ENCODE measurements around the gene MCCC1.

Gene MCCC1

GRCh38 chr3:183050706-183051105 lies 48.6 kb downstream of the MCCC1 start:
- no peak for ATAC-seq
- no peak for TF ChIP-seq ZNF70 (CRISPR knock-in tag; IDR thresholded peaks at IDR 0.05)
- no peak for TF ChIP-seq TOX (CRISPR knock-in tag; IDR thresholded peaks at IDR 0.05; ENCODE audit: borderline replicate concordance)
- no peak for TF ChIP-seq CSDC2 (CRISPR knock-in tag; IDR thresholded peaks at IDR 0.05)
- no peak for TF ChIP-seq ZNF8 (CRISPR knock-in tag; IDR thresholded peaks at IDR 0.05)
- TF ChIP-seq TSHZ2 (CRISPR knock-in tag; IDR thresholded peaks at IDR 0.05), result no peak
- TF ChIP-seq ARNTL (CRISPR knock-in tag; IDR thresholded peaks at IDR 0.05; ENCODE audit: borderline replicate concordance, low read depth), result no peak
- no peak for TF ChIP-seq TCF4 (CRISPR knock-in tag; IDR thresholded peaks at IDR 0.05; ENCODE audit: borderline replicate concordance)
- no peak for TF ChIP-seq ESRRG (CRISPR knock-in tag; IDR thresholded peaks at IDR 0.05)
- TF ChIP-seq OSR1 (CRISPR knock-in tag; IDR thresholded peaks at IDR 0.05), result no peak
- TF ChIP-seq, protein P1, sequence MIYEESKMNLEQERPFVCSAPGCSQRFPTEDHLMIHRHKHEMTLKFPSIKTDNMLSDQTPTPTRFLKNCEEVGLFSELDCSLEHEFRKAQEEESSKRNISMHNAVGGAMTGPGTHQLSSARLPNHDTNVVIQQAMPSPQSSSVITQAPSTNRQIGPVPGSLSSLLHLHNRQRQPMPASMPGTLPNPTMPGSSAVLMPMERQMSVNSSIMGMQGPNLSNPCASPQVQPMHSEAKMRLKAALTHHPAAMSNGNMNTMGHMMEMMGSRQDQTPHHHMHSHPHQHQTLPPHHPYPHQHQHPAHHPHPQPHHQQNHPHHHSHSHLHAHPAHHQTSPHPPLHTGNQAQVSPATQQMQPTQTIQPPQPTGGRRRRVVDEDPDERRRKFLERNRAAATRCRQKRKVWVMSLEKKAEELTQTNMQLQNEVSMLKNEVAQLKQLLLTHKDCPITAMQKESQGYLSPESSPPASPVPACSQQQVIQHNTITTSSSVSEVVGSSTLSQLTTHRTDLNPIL (CRISPR knock-in tag; IDR thresholded peaks at IDR 0.05; ENCODE audit: low read depth), result no peak
- TF ChIP-seq PPARA (CRISPR knock-in tag; IDR thresholded peaks at IDR 0.05; ENCODE audit: borderline replicate concordance), result no peak
- TF ChIP-seq, protein P2, sequence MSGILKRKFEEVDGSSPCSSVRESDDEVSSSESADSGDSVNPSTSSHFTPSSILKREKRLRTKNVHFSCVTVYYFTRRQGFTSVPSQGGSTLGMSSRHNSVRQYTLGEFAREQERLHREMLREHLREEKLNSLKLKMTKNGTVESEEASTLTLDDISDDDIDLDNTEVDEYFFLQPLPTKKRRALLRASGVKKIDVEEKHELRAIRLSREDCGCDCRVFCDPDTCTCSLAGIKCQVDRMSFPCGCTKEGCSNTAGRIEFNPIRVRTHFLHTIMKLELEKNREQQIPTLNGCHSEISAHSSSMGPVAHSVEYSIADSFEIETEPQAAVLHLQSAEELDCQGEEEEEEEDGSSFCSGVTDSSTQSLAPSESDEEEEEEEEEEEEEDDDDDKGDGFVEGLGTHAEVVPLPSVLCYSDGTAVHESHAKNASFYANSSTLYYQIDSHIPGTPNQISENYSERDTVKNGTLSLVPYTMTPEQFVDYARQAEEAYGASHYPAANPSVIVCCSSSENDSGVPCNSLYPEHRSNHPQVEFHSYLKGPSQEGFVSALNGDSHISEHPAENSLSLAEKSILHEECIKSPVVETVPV (CRISPR knock-in tag; IDR thresholded peaks at IDR 0.05), result no peak
- no peak for TF ChIP-seq ZNF565 (CRISPR knock-in tag; conservative IDR thresholded peaks at IDR 0.05; ENCODE audit: low read depth)
- TF ChIP-seq ZC3H10 (CRISPR knock-in tag; IDR thresholded peaks at IDR 0.05), result no peak
- TF ChIP-seq PATZ1 (CRISPR knock-in tag; IDR thresholded peaks at IDR 0.05; ENCODE audit: borderline replicate concordance), result no peak
- TF ChIP-seq, protein P3, sequence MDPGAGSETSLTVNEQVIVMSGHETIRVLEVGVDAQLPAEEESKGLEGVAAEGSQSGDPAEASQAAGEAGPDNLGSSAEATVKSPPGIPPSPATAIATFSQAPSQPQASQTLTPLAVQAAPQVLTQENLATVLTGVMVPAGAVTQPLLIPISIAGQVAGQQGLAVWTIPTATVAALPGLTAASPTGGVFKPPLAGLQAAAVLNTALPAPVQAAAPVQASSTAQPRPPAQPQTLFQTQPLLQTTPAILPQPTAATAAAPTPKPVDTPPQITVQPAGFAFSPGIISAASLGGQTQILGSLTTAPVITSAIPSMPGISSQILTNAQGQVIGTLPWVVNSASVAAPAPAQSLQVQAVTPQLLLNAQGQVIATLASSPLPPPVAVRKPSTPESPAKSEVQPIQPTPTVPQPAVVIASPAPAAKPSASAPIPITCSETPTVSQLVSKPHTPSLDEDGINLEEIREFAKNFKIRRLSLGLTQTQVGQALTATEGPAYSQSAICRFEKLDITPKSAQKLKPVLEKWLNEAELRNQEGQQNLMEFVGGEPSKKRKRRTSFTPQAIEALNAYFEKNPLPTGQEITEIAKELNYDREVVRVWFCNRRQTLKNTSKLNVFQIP (CRISPR knock-in tag; IDR thresholded peaks at IDR 0.05; ENCODE audit: borderline replicate concordance, low read depth), result no peak
- no peak for TF ChIP-seq RARB (CRISPR knock-in tag; IDR thresholded peaks at IDR 0.05)
- no peak for TF ChIP-seq ZFP3 (CRISPR knock-in tag; IDR thresholded peaks at IDR 0.05)

DNA sequence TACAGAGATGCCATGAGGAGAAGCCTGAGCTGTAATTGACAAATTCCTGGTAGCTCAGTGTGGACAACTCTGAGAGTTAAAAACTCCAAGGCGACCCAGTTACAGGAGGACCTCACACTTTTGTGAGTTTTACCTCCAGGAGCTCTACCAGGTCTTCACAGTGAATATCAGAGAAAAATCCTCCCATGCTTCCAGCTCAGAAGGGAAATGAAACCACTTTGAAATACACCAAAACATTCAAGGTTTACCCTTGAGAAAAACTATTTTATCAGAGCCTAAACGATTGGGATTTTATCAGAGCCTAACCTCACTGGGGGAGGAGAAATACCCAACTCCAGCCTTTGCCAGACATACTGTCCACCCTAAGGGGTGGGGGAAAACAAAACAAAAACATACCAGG lies 52.4 kb downstream of the MCCC1 start:
- TF ChIP-seq TCF4 (CRISPR knock-in tag; IDR thresholded peaks at IDR 0.05; ENCODE audit: borderline replicate concordance), result no peak
- no peak for TF ChIP-seq ESRRG (CRISPR knock-in tag; IDR thresholded peaks at IDR 0.05)
- TF ChIP-seq ARNTL (CRISPR knock-in tag; IDR thresholded peaks at IDR 0.05; ENCODE audit: borderline replicate concordance, low read depth), result no peak
- no peak for TF ChIP-seq SNAI2 (CRISPR knock-in tag; IDR thresholded peaks at IDR 0.05)
- TF ChIP-seq ZNF70 (CRISPR knock-in tag; IDR thresholded peaks at IDR 0.05), result no peak
- no peak for TF ChIP-seq BACH2 (CRISPR knock-in tag; IDR thresholded peaks at IDR 0.05; ENCODE audit: borderline replicate concordance)
- TF ChIP-seq, protein P2 (CRISPR knock-in tag; IDR thresholded peaks at IDR 0.05), result no peak
- no peak for TF ChIP-seq ZNF8 (CRISPR knock-in tag; IDR thresholded peaks at IDR 0.05)
- no peak for TF ChIP-seq PPARA (CRISPR knock-in tag; IDR thresholded peaks at IDR 0.05; ENCODE audit: borderline replicate concordance)
- no peak for TF ChIP-seq ISL1 (CRISPR knock-in tag; IDR thresholded peaks at IDR 0.05)
- no peak for TF ChIP-seq ZFP30 (CRISPR knock-in tag; IDR thresholded peaks at IDR 0.05)
- TF ChIP-seq ZC3H10 (CRISPR knock-in tag; IDR thresholded peaks at IDR 0.05), result no peak
- TF ChIP-seq, protein P1 (CRISPR knock-in tag; IDR thresholded peaks at IDR 0.05; ENCODE audit: low read depth), result no peak
- TF ChIP-seq PATZ1 (CRISPR knock-in tag; IDR thresholded peaks at IDR 0.05; ENCODE audit: borderline replicate concordance), result no peak
- TF ChIP-seq RARB (CRISPR knock-in tag; IDR thresholded peaks at IDR 0.05), result no peak
- ATAC-seq, result no peak

Measured in SK-N-SH treated with all-trans-retinoic acid at 6 μM for 48 hours (cell line).